Astrocyte (in vitro differentiated cells and primary cell): ENCODE data around the gene HIRA. TPM values are rescaled to one million over a fixed set of nuclear protein-coding genes. Genes with fewer than 3 reads are reported as not detected.

ENCODE experiments used
- DNase-seq: peaks from one replicate; pipeline ENCODE4 v3.0.0-alpha.2; 2010; ENCODE audit warnings: low read depth
- FAIRE-seq: peaks from 2 replicates; lab custom pipeline; 2011; peaks lifted over from hg19 to GRCh38; lab: Jason Lieb, UNC
- H2AFZ ChIP-seq: 2 replicates; pipeline ENCODE4 v1.6.0; 2012; ENCODE audit warnings: low read depth, low read length, inconsistent platforms
- H3K27ac ChIP-seq: 2 replicates; pipeline ENCODE4 v1.5.1; 2011; ENCODE audit warnings: low read depth, low read length, inconsistent platforms
- H3K27me3 ChIP-seq: 2 replicates; pipeline ENCODE4 v1.6.0; 2011; ENCODE audit warnings: low read length, inconsistent platforms; ENCODE audit not compliant: insufficient read depth
- H3K36me3 ChIP-seq: 2 replicates; pipeline ENCODE4 v1.5.1; 2011; ENCODE audit warnings: low read length, inconsistent platforms; ENCODE audit not compliant: insufficient read depth
- H3K4me1 ChIP-seq: 2 replicates; pipeline ENCODE4 v1.5.1; 2011; ENCODE audit warnings: low read length, inconsistent platforms; ENCODE audit not compliant: insufficient read depth
- H3K4me2 ChIP-seq: 2 replicates; pipeline ENCODE4 v1.6.0; 2012; ENCODE audit warnings: low read length, inconsistent platforms
- H3K4me3 ChIP-seq: 2 replicates; pipeline ENCODE4 v1.5.1; 2011; ENCODE audit warnings: low read depth, mild to moderate bottlenecking, low read length, inconsistent platforms; ENCODE audit not compliant: insufficient read depth
- H3K79me2 ChIP-seq: 2 replicates; pipeline ENCODE4 v1.6.0; 2012; ENCODE audit warnings: mild to moderate bottlenecking, low read length, inconsistent platforms; ENCODE audit not compliant: insufficient read depth
- H3K9ac ChIP-seq: 2 replicates; pipeline ENCODE4 v1.6.0; 2012; ENCODE audit warnings: mild to moderate bottlenecking, low read length, inconsistent platforms
- H3K9me3 ChIP-seq: 2 replicates; pipeline ENCODE4 v1.5.1; 2012; ENCODE audit warnings: low read depth, mild to moderate bottlenecking, low read length, inconsistent platforms; ENCODE audit not compliant: insufficient read depth
- H4K20me1 ChIP-seq: 2 replicates; pipeline ENCODE4 v1.6.0; 2012; ENCODE audit warnings: low read length, inconsistent platforms; ENCODE audit not compliant: insufficient read depth
- H3K27ac Mint-ChIP-seq: one replicate; pipeline ENCODE4 v1.8.0; 2021; ENCODE audit warnings: mild to moderate bottlenecking, mixed read lengths; ENCODE audit not compliant: unreplicated experiment
- H3K27me3 Mint-ChIP-seq: one replicate; pipeline ENCODE4 v1.8.0; 2021; ENCODE audit warnings: low read depth, mixed read lengths; ENCODE audit not compliant: unreplicated experiment
- H3K36me3 Mint-ChIP-seq: one replicate; pipeline ENCODE4 v1.8.0; 2021; ENCODE audit warnings: low read depth, mixed read lengths; ENCODE audit not compliant: unreplicated experiment
- H3K4me1 Mint-ChIP-seq: one replicate; pipeline ENCODE4 v1.8.0; 2021; ENCODE audit warnings: low read depth, mixed read lengths; ENCODE audit not compliant: unreplicated experiment
- H3K4me3 Mint-ChIP-seq: one replicate; pipeline ENCODE4 v1.8.0; 2021; ENCODE audit warnings: mild to moderate bottlenecking, moderate library complexity, mixed read lengths; ENCODE audit not compliant: unreplicated experiment
- H3K9me3 Mint-ChIP-seq: one replicate; pipeline ENCODE4 v1.8.0; 2021; ENCODE audit warnings: mild to moderate bottlenecking, mixed read lengths; ENCODE audit not compliant: unreplicated experiment
- CTCF ChIP-seq: IDR thresholded peaks from 2 replicates; pipeline ENCODE4 v1.5.1; 2011; ENCODE audit warnings: low read depth, mild to moderate bottlenecking, inconsistent platforms, low read length, moderate library complexity; ENCODE audit not compliant: insufficient read depth
- EZH2 ChIP-seq: IDR thresholded peaks from 2 replicates; pipeline ENCODE4 v1.6.1; 2012; ENCODE audit warnings: mild to moderate bottlenecking, low read length, inconsistent platforms; ENCODE audit not compliant: insufficient read depth
- total RNA-seq: library from RNA; stranded (reverse); gene quantifications from 2 replicates; pipeline ENCODE4 v1.2.1, GENCODE V29; 2021

HIRA gene
- total RNA-seq, 1 donor from 2014 or later, result 31.1 TPM

GRCh38 chr22:19477321-19478044 is 46.0 kb upstream of the HIRA start:
- H3K27ac ChIP-seq, result no peak overlapping the region
- peak overlapping the region; percentile 94 for H3K9ac ChIP-seq
- peak overlapping the region; percentile 92 for H3K4me3 Mint-ChIP-seq
- H3K79me2 ChIP-seq, result peaks cover 71% of the 10 kb centered on the region
- H3K27me3 ChIP-seq, result no peaks in the 10 kb centered on the region
- DNase-seq (no peak), FAIRE-seq (no peak)
- H4K20me1 ChIP-seq, result peaks cover 55% of the 10 kb centered on the region
- H3K9me3 ChIP-seq, result no peaks in the 10 kb centered on the region
- no peaks in the 10 kb centered on the region for H3K27me3 Mint-ChIP-seq
- H2AFZ ChIP-seq, result no peak overlapping the region
- H3K4me1 ChIP-seq, result peaks cover 7% of the 10 kb centered on the region
- peaks cover 18% of the 10 kb centered on the region for H3K4me1 Mint-ChIP-seq
- H3K36me3 Mint-ChIP-seq, result peaks cover 11% of the 10 kb centered on the region
- TF ChIP-seq CTCF, result peak; percentile 11
- TF ChIP-seq EZH2, result no peak
- H3K36me3 ChIP-seq, result peaks cover 15% of the 10 kb centered on the region
- peak overlapping the region; percentile 92 for H3K4me3 ChIP-seq
- no peaks in the 10 kb centered on the region for H3K9me3 Mint-ChIP-seq
- peak overlapping the region; percentile 90 for H3K4me2 ChIP-seq
- H3K27ac Mint-ChIP-seq, result no peak overlapping the region

- Histone ChIP-seq H3K36me3 (peaks cover 18% of the 10 kb centered on the region), H3K27me3 (no peaks in the 10 kb centered on the region), H3K4me2 (no peak overlapping the region), H4K20me1 (peaks cover 64% of the 10 kb centered on the region), H3K9me3 (no peaks in the 10 kb centered on the region), H3K9ac (no peak overlapping the region), H3K4me1 (peaks cover 7% of the 10 kb centered on the region), H3K79me2 (peaks cover 76% of the 10 kb centered on the region), H2AFZ (no peak overlapping the region), H3K27ac (no peak overlapping the region), H3K4me3 (no peak overlapping the region)
- H3K4me1 Mint-ChIP-seq, result peaks cover 18% of the 10 kb centered on the region
- FAIRE-seq, result no peak
- no peak for TF ChIP-seq EZH2
- TF ChIP-seq CTCF, result no peak
- no peaks in the 10 kb centered on the region for H3K9me3 Mint-ChIP-seq
- H3K27me3 Mint-ChIP-seq, result no peaks in the 10 kb centered on the region
- no peak overlapping the region for H3K4me3 Mint-ChIP-seq
- H3K27ac Mint-ChIP-seq, result no peak overlapping the region
- no peak for DNase-seq
- H3K36me3 Mint-ChIP-seq, result peaks cover 11% of the 10 kb centered on the region
Observed at GRCh38 chr22:19476023-19476422, 44.5 kb upstream of the HIRA start.

GRCh38 chr22:19473578-19473977 is 42.0 kb upstream of the HIRA start:
- Histone ChIP-seq H3K9me3 (no peaks in the 10 kb centered on the region), H2AFZ (no peak overlapping the region), H3K36me3 (peaks cover 26% of the 10 kb centered on the region), H3K4me2 (no peak overlapping the region), H3K9ac (no peak overlapping the region), H4K20me1 (peaks cover 82% of the 10 kb centered on the region), H3K4me3 (no peak overlapping the region), H3K27me3 (no peaks in the 10 kb centered on the region), H3K27ac (no peak overlapping the region), H3K4me1 (peaks cover 7% of the 10 kb centered on the region), H3K79me2 (peaks cover 67% of the 10 kb centered on the region)
- no peak for TF ChIP-seq CTCF
- no peak for TF ChIP-seq EZH2
- Mint-ChIP-seq H3K27me3 (no peaks in the 10 kb centered on the region), H3K27ac (no peak overlapping the region), H3K9me3 (no peaks in the 10 kb centered on the region), H3K4me1 (peaks cover 18% of the 10 kb centered on the region), H3K4me3 (no peak overlapping the region), H3K36me3 (peaks cover 20% of the 10 kb centered on the region)
- no peak for DNase-seq
- FAIRE-seq, result no peak
